Keratinocyte (primary cell): Measurements from ENCODE around the gene HPN.

Experiments used
- EZH2 ChIP-seq: IDR thresholded peaks from one replicate; pipeline ENCODE4 v1.6.1; 2012; ENCODE audit warnings: inconsistent platforms, mild to moderate bottlenecking, low read length, moderate library complexity
- TF ChIP-seq, protein P1 (sequence below), 3 experiments: IDR thresholded peaks in 1 of 3; conservative IDR thresholded peaks in 1 of 3; optimal IDR thresholded peaks in 1 of 3; 2 replicates in 2 of 3; 3 replicates in 1 of 3; pipeline versions ENCODE3 to v1.5.1; 2011; ENCODE audit warnings: low read length in 3 of 3, mild to moderate bottlenecking in 3 of 3, moderate library complexity in 2 of 3, control low read depth in 1 of 3, inconsistent platforms in 1 of 3; ENCODE audit not compliant: insufficient read depth in 2 of 3; ENCODE audit errors: extremely low read depth in 1 of 3

DNA sequence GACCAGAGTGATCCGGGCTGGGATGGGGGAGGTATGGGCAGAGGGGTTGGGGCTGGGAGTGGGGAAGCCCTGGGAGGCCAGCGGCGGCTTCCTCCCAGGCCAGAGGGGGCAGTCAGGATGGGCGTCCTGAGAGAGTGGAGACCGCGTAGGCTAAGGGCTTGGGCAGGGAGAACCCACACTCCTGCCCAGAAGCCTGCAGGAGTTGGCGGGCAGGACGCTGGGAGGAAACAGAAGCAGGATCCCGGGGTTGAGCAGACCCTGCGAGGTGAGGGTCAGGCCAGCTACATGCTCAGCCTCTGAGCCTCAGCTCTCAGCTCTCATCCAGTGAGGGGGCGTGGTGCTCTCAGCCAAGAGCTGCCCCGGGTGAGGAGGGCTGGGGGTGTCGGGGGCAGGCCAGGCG is 19.1 kb upstream of the HPN start:
- TF ChIP-seq EZH2: no peak
- TF ChIP-seq, protein P1, sequence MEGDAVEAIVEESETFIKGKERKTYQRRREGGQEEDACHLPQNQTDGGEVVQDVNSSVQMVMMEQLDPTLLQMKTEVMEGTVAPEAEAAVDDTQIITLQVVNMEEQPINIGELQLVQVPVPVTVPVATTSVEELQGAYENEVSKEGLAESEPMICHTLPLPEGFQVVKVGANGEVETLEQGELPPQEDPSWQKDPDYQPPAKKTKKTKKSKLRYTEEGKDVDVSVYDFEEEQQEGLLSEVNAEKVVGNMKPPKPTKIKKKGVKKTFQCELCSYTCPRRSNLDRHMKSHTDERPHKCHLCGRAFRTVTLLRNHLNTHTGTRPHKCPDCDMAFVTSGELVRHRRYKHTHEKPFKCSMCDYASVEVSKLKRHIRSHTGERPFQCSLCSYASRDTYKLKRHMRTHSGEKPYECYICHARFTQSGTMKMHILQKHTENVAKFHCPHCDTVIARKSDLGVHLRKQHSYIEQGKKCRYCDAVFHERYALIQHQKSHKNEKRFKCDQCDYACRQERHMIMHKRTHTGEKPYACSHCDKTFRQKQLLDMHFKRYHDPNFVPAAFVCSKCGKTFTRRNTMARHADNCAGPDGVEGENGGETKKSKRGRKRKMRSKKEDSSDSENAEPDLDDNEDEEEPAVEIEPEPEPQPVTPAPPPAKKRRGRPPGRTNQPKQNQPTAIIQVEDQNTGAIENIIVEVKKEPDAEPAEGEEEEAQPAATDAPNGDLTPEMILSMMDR (optimal IDR thresholded peaks at IDR 0.05 in 1 of 3, IDR thresholded peaks at IDR 0.05 in 1 of 3, conservative IDR thresholded peaks at IDR 0.05 in 1 of 3; ENCODE audit: extremely low read depth in 1 of 3, insufficient read depth in 2 of 3, low read length in 3 of 3): no peak
